ENCODE results near the gene ABR.

Gene ABR

GRCh38 chr17:1002412-1002753 is 177.4 kb downstream of the ABR start:
- Histone ChIP-seq H3K27ac (replicated peaks) (no peak overlapping the region), H3K27me3 (ENCODE audit: insufficient read depth, poor library complexity, severe bottlenecking) (no peaks in the 10 kb centered on the region), H3K4me3 (replicated peaks; ENCODE audit: insufficient read depth, low read length) (no peak overlapping the region)
- DNase-seq (ENCODE audit: low read depth in 1 of 2, low spot score in 1 of 2) = no peak
- TF ChIP-seq CTCF (IDR thresholded peaks at IDR 0.05; ENCODE audit: insufficient read depth, low read length) (no peak), GABPA (IDR thresholded peaks at IDR 0.05; ENCODE audit: low read depth) (no peak), POLR2AphosphoS5 (IDR thresholded peaks at IDR 0.05; ENCODE audit: low read depth) (no peak), SPI1 (IDR thresholded peaks at IDR 0.05; ENCODE audit: borderline replicate concordance, low read depth) (no peak), REST (IDR thresholded peaks at IDR 0.05; ENCODE audit: insufficient replicate concordance, low read depth) (no peak)

DNA sequence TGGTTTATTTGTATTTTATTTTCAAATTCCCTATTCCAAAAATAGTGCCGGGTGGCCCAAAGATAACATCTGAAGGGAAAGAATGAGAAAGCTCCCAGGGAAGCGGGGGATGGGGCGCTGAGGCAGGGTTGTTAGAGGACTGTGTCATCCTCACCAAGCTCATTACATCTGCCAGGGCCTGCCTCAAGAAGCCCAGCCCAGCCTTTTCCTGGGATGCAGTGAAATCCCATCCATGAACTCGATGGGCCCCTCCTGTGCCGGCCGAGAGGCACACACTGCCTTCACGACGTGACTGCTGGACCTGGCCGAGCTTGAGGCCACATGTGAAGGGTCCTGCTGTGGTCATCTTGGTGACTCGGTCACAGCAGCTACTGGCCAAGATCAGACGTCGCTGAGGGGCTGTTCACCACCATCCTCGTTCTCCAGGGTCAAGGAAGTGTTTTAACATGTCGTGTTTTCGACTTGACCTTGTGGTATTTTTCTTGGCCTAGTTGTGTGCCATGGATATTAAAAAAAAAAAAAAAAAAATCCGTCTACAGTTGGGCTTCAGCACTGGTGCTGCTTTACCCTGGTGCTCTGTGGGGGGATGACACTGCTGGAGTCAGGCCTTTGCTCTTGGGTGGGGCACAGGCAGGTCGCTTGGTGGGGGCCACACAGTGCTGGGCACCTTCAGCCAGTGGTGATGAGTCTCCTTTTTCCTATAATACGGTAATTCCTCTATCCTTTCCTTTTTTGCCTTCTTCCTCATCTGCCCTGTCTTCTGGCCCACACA is 178.0 kb downstream of the ABR start:
- TF ChIP-seq GABPA (IDR thresholded peaks at IDR 0.05; ENCODE audit: low read depth) (no peak), SPI1 (IDR thresholded peaks at IDR 0.05; ENCODE audit: borderline replicate concordance, low read depth) (no peak), CTCF (IDR thresholded peaks at IDR 0.05; ENCODE audit: insufficient read depth, low read length) (no peak), REST (IDR thresholded peaks at IDR 0.05; ENCODE audit: insufficient replicate concordance, low read depth) (no peak), POLR2AphosphoS5 (IDR thresholded peaks at IDR 0.05; ENCODE audit: low read depth) (no peak; the same call in 1 of the 2 replicates)
- H3K27ac ChIP-seq (replicated peaks) = no peak overlapping the region

GRCh38 chr17:1000597-1001461 is 179.0 kb downstream of the ABR start:
- DNase-seq (ENCODE audit: low read depth in 1 of 2, low spot score in 1 of 2) = no peak
- no peak overlapping the region for H3K27ac ChIP-seq (replicated peaks)
- no peak overlapping the region for H3K4me3 ChIP-seq (replicated peaks; ENCODE audit: insufficient read depth, low read length)
- TF ChIP-seq POLR2AphosphoS5 (IDR thresholded peaks at IDR 0.05; ENCODE audit: low read depth) (no peak), REST (IDR thresholded peaks at IDR 0.05; ENCODE audit: insufficient replicate concordance, low read depth) (no peak), CTCF (IDR thresholded peaks at IDR 0.05; ENCODE audit: insufficient read depth, low read length) (no peak), SPI1 (IDR thresholded peaks at IDR 0.05; ENCODE audit: borderline replicate concordance, low read depth) (no peak), GABPA (IDR thresholded peaks at IDR 0.05; ENCODE audit: low read depth) (no peak)
- no peaks in the 10 kb centered on the region for H3K27me3 ChIP-seq (ENCODE audit: insufficient read depth, poor library complexity, severe bottlenecking)

More for the DNA sequence above, 178.0 kb downstream of the ABR start:
- DNase-seq (ENCODE audit: low read depth in 1 of 2, low spot score in 1 of 2) = no peak
- Histone ChIP-seq H3K4me3 (replicated peaks; ENCODE audit: insufficient read depth, low read length) (no peak overlapping the region), H3K27me3 (ENCODE audit: insufficient read depth, poor library complexity, severe bottlenecking) (no peaks in the 10 kb centered on the region)

Measured in HL-60 (cell line).